ENCODE measurements around the gene NUP160. TPM values are rescaled to one million over a fixed set of nuclear protein-coding genes. Genes with fewer than 3 reads are reported as not detected.

The NUP160 gene
- polyA plus RNA-seq, 10 donors, result 22.0 to 42.7 (median 33.7) TPM

Other genes with a start within 250 kb of the NUP160 start
- gene MTCH2, start 205.8 kb downstream of the NUP160 start, polyA plus RNA-seq (ENCODE audit: insufficient read length in 10 of 10), result 10 to 100 TPM; 70.3 to 83.1 (median 76.6) TPM
- gene AGBL2, start 133.0 kb downstream of the NUP160 start, polyA plus RNA-seq (ENCODE audit: insufficient read length in 10 of 10), result 1 to 10 TPM in 4 of 10 donors, under 1 TPM in 6; 0.16 to 1.6 (median 0.78) TPM
- gene FNBP4, start 81.0 kb downstream of the NUP160 start, polyA plus RNA-seq (ENCODE audit: insufficient read length in 10 of 10), result 100 to 1,000 TPM in 4 of 10 donors, 10 to 100 TPM in 6; 52.3 to 148 (median 76.0) TPM
- 1 to 10 TPM; 2.8 to 5.3 (median 3.7) TPM for gene PTPRJ, start 132.2 kb upstream of the NUP160 start, polyA plus RNA-seq (ENCODE audit: insufficient read length in 10 of 10)